ENCODE results near the gene UNC79.

The UNC79 gene

GRCh38 chr14:93674343-93674742, 243.6 kb downstream of the UNC79 start:
- TF ChIP-seq CTCF (IDR thresholded peaks at IDR 0.05; ENCODE audit: borderline replicate concordance, control extremely low read depth, extremely low read depth, insufficient read depth, missing control alignments), result no peak
- DNase-seq (ENCODE audit: low spot score), result no peak
- in situ Hi-C loops (cut with MboI; ENCODE audit: low sequenced_read_pairs, unreplicated experiment), result loop anchor here (25.0 kb wide), 1 partner anchor 488 kb away; the partner anchor contains the start of gene PPP4R4

- in situ Hi-C loops (cut with MboI; ENCODE audit: low sequenced_read_pairs, unreplicated experiment), result no loop called here
- no peak for DNase-seq (ENCODE audit: low spot score)
- TF ChIP-seq CTCF (IDR thresholded peaks at IDR 0.05; ENCODE audit: borderline replicate concordance, control extremely low read depth, extremely low read depth, insufficient read depth, missing control alignments), result no peak
These were observed 244.9 kb downstream of the UNC79 start for GRCh38 chr14:93675651-93676050.

- in situ Hi-C loops (cut with MboI; ENCODE audit: low sequenced_read_pairs, unreplicated experiment), result no loop called here
- no peak for TF ChIP-seq CTCF (IDR thresholded peaks at IDR 0.05; ENCODE audit: borderline replicate concordance, control extremely low read depth, extremely low read depth, insufficient read depth, missing control alignments)
- DNase-seq (ENCODE audit: low spot score), result no peak
These were observed 245.7 kb downstream of the UNC79 start for GRCh38 chr14:93676416-93676958.

- in situ Hi-C loops (cut with MboI; ENCODE audit: low sequenced_read_pairs, unreplicated experiment), result no loop called here
- TF ChIP-seq CTCF (IDR thresholded peaks at IDR 0.05; ENCODE audit: borderline replicate concordance, control extremely low read depth, extremely low read depth, insufficient read depth, missing control alignments), result no peak
- DNase-seq (ENCODE audit: low spot score), result no peak
These were observed 251.7 kb downstream of the UNC79 start for GRCh38 chr14:93682459-93682858.

- no peak for DNase-seq (ENCODE audit: low spot score)
- TF ChIP-seq CTCF (IDR thresholded peaks at IDR 0.05; ENCODE audit: borderline replicate concordance, control extremely low read depth, extremely low read depth, insufficient read depth, missing control alignments), result no peak
- in situ Hi-C loops (cut with MboI; ENCODE audit: low sequenced_read_pairs, unreplicated experiment), result no loop called here
These were observed 252.5 kb downstream of the UNC79 start for GRCh38 chr14:93683226-93683625.

GRCh38 chr14:93685121-93685895, 254.6 kb downstream of the UNC79 start:
- DNase-seq (ENCODE audit: low spot score), result no peak
- TF ChIP-seq CTCF (IDR thresholded peaks at IDR 0.05; ENCODE audit: borderline replicate concordance, control extremely low read depth, extremely low read depth, insufficient read depth, missing control alignments), result no peak
- in situ Hi-C loops (cut with MboI; ENCODE audit: low sequenced_read_pairs, unreplicated experiment), result no loop called here
